ENCODE measurements around the gene TLR9. TPM values are rescaled to one million over a fixed set of nuclear protein-coding genes. Genes with fewer than 3 reads are reported as not detected.

TLR9 gene
- total RNA-seq, 4 donors from 2014 or later = 0.19 TPM; not detected in 3

DNA sequence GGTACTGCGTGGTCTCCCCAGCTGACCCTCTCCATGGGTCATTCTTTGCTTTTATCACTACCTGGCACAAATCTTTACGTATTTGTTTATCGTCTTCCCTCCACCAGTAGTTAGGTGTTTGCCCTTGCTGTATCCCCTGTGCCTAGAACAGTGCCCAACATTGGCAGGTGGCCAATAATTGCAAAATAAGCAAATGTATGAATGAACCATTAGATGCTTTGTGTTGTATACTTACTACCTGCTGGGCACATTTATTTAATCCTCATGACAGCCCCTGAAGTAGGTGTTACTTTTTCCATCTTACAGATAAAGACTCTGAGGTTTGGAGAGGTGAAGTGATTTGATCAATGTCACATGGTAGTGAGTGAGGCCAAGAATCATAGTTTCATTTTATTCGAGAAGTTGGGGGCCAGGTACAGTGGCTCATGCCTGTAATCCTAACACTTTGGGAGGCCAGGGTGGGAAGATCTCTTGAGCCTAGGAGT is 15.5 kb upstream of the TLR9 start:
- ATAC-seq (ENCODE audit: low FRiP score) (no peak), DNase-seq (ENCODE audit: low spot score) (no peak)
- TF ChIP-seq, protein P1, sequence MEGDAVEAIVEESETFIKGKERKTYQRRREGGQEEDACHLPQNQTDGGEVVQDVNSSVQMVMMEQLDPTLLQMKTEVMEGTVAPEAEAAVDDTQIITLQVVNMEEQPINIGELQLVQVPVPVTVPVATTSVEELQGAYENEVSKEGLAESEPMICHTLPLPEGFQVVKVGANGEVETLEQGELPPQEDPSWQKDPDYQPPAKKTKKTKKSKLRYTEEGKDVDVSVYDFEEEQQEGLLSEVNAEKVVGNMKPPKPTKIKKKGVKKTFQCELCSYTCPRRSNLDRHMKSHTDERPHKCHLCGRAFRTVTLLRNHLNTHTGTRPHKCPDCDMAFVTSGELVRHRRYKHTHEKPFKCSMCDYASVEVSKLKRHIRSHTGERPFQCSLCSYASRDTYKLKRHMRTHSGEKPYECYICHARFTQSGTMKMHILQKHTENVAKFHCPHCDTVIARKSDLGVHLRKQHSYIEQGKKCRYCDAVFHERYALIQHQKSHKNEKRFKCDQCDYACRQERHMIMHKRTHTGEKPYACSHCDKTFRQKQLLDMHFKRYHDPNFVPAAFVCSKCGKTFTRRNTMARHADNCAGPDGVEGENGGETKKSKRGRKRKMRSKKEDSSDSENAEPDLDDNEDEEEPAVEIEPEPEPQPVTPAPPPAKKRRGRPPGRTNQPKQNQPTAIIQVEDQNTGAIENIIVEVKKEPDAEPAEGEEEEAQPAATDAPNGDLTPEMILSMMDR (IDR thresholded peaks at IDR 0.05) = no peak

- ATAC-seq (ENCODE audit: low FRiP score) (no peak), DNase-seq (ENCODE audit: low spot score) (no peak)
Measured at GRCh38 chr3:52240059-52240885, 14.8 kb upstream of the TLR9 start.

GRCh38 chr3:52238761-52239701 is 13.6 kb upstream of the TLR9 start, which contains the start of gene TWF2:
Gene TWF2 (minus strand): TSS chr3:52239158. CDS start chr3:52239016, 142 bp downstream.
- DNase-seq (ENCODE audit: low spot score) = peak; percentile 62
- ATAC-seq (ENCODE audit: low FRiP score) = peak; percentile 75

More at GRCh38 chr3:52240059-52240885, 14.8 kb upstream of the TLR9 start:
- TF ChIP-seq, protein P1 (IDR thresholded peaks at IDR 0.05) = no peak

GRCh38 chr3:52238193-52238760 is 12.8 kb upstream of the TLR9 start:
- no peak for DNase-seq (ENCODE audit: low spot score)
- ATAC-seq (ENCODE audit: low FRiP score) = peak; percentile 0
- TF ChIP-seq, protein P1 (IDR thresholded peaks at IDR 0.05) = no peak

More at GRCh38 chr3:52238761-52239701, 13.6 kb upstream of the TLR9 start, which contains the start of gene TWF2:
- TF ChIP-seq, protein P1 (IDR thresholded peaks at IDR 0.05) = no peak

- DNase-seq (ENCODE audit: low spot score) = no peak
Measured at GRCh38 chr3:52237657-52238172, 12.3 kb upstream of the TLR9 start.

More at GRCh38 chr3:52237657-52238172, 12.3 kb upstream of the TLR9 start:
- TF ChIP-seq, protein P1 (IDR thresholded peaks at IDR 0.05) = no peak
- peak; percentile 91 for ATAC-seq (ENCODE audit: low FRiP score)
